Cardiac muscle cell (in vitro differentiated cells and primary cell): ENCODE measurements around the gene ALDH1A3. TPM values are rescaled to one million over a fixed set of nuclear protein-coding genes. Genes with fewer than 3 reads are reported as not detected.
A peak's percentile ranks its signal among the peaks of the same experiment; 100 is the strongest.

ENCODE experiments used
- DNase-seq, 2 donors: peaks; one replicate each; pipeline versions ENCODE4 v3.0.0 to v3.0.0-alpha.2; 2010 to 2017; ENCODE audit warnings: low read depth in 1 of 2, low spot score in 1 of 2
- H3K27ac ChIP-seq: fragments of 200-600 bp; sonication (generic); 2 replicates; pipeline ENCODE4 v1.5.1; 2016
- H3K27me3 ChIP-seq: fragments of 200-600 bp; sonication (generic); 2 replicates; pipeline ENCODE4 v1.6.0; 2016; ENCODE audit warnings: control low read depth
- H3K36me3 ChIP-seq: fragments of 200-600 bp; sonication (generic); 2 replicates; pipeline ENCODE4 v1.5.1; 2016; ENCODE audit warnings: control low read depth
- H3K4me1 ChIP-seq: fragments of 200-600 bp; sonication (generic); 2 replicates; pipeline ENCODE4 v1.8.1; 2017; ENCODE audit warnings: low read depth, mild to moderate bottlenecking, mixed run types
- H3K4me3 ChIP-seq: fragments of 200-600 bp; sonication (generic); 2 replicates; pipeline ENCODE4 v1.5.1; 2016; ENCODE audit warnings: mild to moderate bottlenecking
- H3K9me3 ChIP-seq: fragments of 200-600 bp; sonication (generic); 2 replicates; pipeline ENCODE4 v1.5.1; 2017; ENCODE audit warnings: low read depth, mild to moderate bottlenecking, control low read depth
- polyA plus RNA-seq: library from polyadenylated mRNA; unstranded; fragments of >200 nt; fragmentation: Nextera tagmentation; extraction: Ambion mirVana; gene quantifications from 2 replicates; pipeline ENCODE4 v1.2.1, GENCODE V29; 2016
- total RNA-seq: library from RNA; depleted of rRNA; stranded (reverse); fragments of >200 nt; gene quantifications from 2 replicates; pipeline ENCODE4 v1.2.3, GENCODE V29; 2016
- TF ChIP-seq, protein P1 (sequence below): IDR thresholded peaks from 2 replicates; pipeline ENCODE4 v1.5.1; 2012; ENCODE audit warnings: low read depth, mild to moderate bottlenecking, low read length

The ALDH1A3 gene
- total and polyA plus RNA-seq, 2 experiments from 2014 or later: 0.28 TPM; not detected in 1

DNA sequence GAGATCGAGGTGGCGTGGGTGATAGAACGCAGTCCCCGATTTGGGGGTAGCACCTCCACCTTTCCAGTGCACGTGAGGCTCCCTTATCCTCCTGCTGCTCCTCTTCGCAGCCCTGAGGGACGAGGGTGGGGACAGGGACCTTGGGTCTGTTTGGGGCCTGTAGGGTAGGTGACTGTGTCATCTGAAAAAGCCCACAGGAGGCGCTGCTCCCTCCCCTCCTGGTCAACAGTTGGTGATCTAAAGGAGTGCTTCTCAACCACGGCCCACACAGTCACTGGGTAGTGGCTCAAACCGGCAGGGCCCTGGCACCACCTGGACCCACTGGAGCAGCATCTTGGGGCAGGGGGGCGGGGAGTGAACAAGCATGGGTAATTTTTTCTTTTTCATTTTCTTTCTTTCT, 46.6 kb downstream of the ALDH1A3 start:
- no peaks in the 10 kb centered on the region for H3K36me3 ChIP-seq
- DNase-seq: no peak
- no peak overlapping the region for H3K27ac ChIP-seq
- peaks cover 11% of the 10 kb centered on the region for H3K4me1 ChIP-seq
- H3K9me3 ChIP-seq: no peaks in the 10 kb centered on the region
- peaks cover 37% of the 10 kb centered on the region for H3K27me3 ChIP-seq
- TF ChIP-seq, protein P1, sequence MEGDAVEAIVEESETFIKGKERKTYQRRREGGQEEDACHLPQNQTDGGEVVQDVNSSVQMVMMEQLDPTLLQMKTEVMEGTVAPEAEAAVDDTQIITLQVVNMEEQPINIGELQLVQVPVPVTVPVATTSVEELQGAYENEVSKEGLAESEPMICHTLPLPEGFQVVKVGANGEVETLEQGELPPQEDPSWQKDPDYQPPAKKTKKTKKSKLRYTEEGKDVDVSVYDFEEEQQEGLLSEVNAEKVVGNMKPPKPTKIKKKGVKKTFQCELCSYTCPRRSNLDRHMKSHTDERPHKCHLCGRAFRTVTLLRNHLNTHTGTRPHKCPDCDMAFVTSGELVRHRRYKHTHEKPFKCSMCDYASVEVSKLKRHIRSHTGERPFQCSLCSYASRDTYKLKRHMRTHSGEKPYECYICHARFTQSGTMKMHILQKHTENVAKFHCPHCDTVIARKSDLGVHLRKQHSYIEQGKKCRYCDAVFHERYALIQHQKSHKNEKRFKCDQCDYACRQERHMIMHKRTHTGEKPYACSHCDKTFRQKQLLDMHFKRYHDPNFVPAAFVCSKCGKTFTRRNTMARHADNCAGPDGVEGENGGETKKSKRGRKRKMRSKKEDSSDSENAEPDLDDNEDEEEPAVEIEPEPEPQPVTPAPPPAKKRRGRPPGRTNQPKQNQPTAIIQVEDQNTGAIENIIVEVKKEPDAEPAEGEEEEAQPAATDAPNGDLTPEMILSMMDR: peak; percentile 6
- H3K4me3 ChIP-seq: no peak overlapping the region

GRCh38 chr15:100926971-100927756, 47.5 kb downstream of the ALDH1A3 start:
- Histone ChIP-seq H3K4me3 (no peak overlapping the region), H3K27ac (no peak overlapping the region), H3K27me3 (peaks cover 28% of the 10 kb centered on the region), H3K4me1 (peaks cover 11% of the 10 kb centered on the region), H3K9me3 (no peaks in the 10 kb centered on the region), H3K36me3 (no peaks in the 10 kb centered on the region)
- no peak for DNase-seq
- TF ChIP-seq, protein P1: no peak

DNA sequence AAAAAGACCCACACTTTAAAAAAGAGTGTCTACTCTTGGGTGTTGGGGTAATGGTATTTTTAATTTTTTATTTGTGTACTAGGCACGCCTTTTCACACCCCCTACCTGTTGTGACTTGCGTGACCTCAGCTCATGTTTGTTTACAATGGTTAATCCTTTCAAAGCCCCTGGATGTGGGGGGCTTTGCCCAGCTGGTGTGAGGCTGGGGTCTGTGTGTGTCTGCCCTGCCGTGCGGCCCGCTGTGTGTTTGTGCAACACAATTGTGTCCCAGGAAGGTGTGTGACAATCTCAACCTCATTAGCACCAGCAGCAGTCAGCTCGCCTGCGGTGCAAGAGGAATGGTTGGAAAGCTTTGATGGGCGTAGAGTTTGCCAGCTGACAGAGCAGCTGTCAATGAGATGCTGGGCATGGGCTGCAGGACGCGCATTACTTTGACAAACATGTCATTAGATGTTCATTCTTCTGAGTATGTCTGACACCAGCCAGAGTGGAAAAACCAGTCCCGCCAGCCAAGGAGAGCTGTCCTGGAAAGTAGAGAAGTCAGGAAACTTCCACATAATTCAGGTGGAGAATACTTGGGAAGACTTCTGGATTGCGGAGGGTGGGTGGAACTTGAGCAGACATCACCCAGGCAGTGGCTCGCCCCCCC, 49.1 kb downstream of the ALDH1A3 start:
- Histone ChIP-seq H3K27ac (no peak overlapping the region), H3K4me3 (no peak overlapping the region)
- TF ChIP-seq, protein P1: no peak

GRCh38 chr15:100929641-100930042, 50.0 kb downstream of the ALDH1A3 start:
- Histone ChIP-seq H3K9me3 (no peaks in the 10 kb centered on the region), H3K36me3 (no peaks in the 10 kb centered on the region), H3K27me3 (peaks cover 3% of the 10 kb centered on the region), H3K4me1 (peaks cover 7% of the 10 kb centered on the region), H3K27ac (no peak overlapping the region), H3K4me3 (no peak overlapping the region)
- TF ChIP-seq, protein P1: no peak
- DNase-seq: peak in 1 of 2 donors; percentile 37

More for the DNA sequence above, 49.1 kb downstream of the ALDH1A3 start:
- Histone ChIP-seq H3K36me3 (no peaks in the 10 kb centered on the region), H3K27me3 (peaks cover 12% of the 10 kb centered on the region), H3K4me1 (peaks cover 7% of the 10 kb centered on the region), H3K9me3 (no peaks in the 10 kb centered on the region)
- no peak for DNase-seq

- TF ChIP-seq, protein P1: no peak
Measured at GRCh38 chr15:100930306-100930848, 50.7 kb downstream of the ALDH1A3 start.

More at GRCh38 chr15:100930306-100930848, 50.7 kb downstream of the ALDH1A3 start:
- Histone ChIP-seq H3K36me3 (no peaks in the 10 kb centered on the region), H3K27ac (no peak overlapping the region), H3K27me3 (no peaks in the 10 kb centered on the region), H3K4me1 (peaks cover 7% of the 10 kb centered on the region), H3K9me3 (no peaks in the 10 kb centered on the region), H3K4me3 (no peak overlapping the region)
- no peak for DNase-seq
